SU-DHL-6 (cell line): ENCODE results near the gene TMEM143.

Experiments
- H2AFZ ChIP-seq: fragments of 200-600 bp; sonication (generic); 2 replicates; pipeline ENCODE4 v1.6.1; 2014; ENCODE audit warnings: low read depth, mild to moderate bottlenecking, moderate library complexity, mixed read lengths, antibody characterized with exemption, low read length; ENCODE audit not compliant: severe bottlenecking
- H3F3A ChIP-seq: fragments of 200-600 bp; shearing (Covaris generic); 2 replicates; pipeline ENCODE4 v1.6.0; 2016; ENCODE audit warnings: antibody characterized with exemption, mild to moderate bottlenecking; ENCODE audit not compliant: insufficient read depth
- H3K27ac ChIP-seq: fragments of 200-600 bp; sonication (generic); 2 replicates; pipeline ENCODE4 v1.5.1; 2016; ENCODE audit warnings: low read depth, mild to moderate bottlenecking, low read length, moderate library complexity, mixed read lengths
- H3K27me3 ChIP-seq: fragments of 200-600 bp; sonication (generic), shearing (Covaris generic); 2 replicates; pipeline ENCODE4 v1.6.0; 2014; ENCODE audit warnings: mild to moderate bottlenecking, low read length
- H3K36me3 ChIP-seq: fragments of 200-600 bp; sonication (generic); 2 replicates; pipeline ENCODE4 v1.6.1; 2014; ENCODE audit warnings: mild to moderate bottlenecking, low read length, mixed read lengths
- H3K4me2 ChIP-seq: fragments of 300-600, 200-600 bp; shearing (Covaris generic), sonication (generic); 2 replicates; pipeline ENCODE4 v1.6.0; 2014; ENCODE audit warnings: low read length, low read depth, mild to moderate bottlenecking; ENCODE audit not compliant: poor library complexity, severe bottlenecking
- H3K4me3 ChIP-seq: fragments of 200-600 bp; sonication (generic); 2 replicates; pipeline ENCODE4 v1.5.1; 2014; ENCODE audit warnings: antibody characterized with exemption, low read length, mild to moderate bottlenecking, mixed read lengths; ENCODE audit not compliant: insufficient read depth, poor library complexity, severe bottlenecking
- H3K79me2 ChIP-seq: fragments of 200-600 bp; sonication (generic); 2 replicates; pipeline ENCODE4 v1.6.1; 2014; ENCODE audit warnings: mild to moderate bottlenecking, low read length, moderate library complexity; ENCODE audit not compliant: insufficient read depth
- H3K9ac ChIP-seq: fragments of 200-600 bp; sonication (generic); 2 replicates; pipeline ENCODE4 v1.7.0; 2014; ENCODE audit warnings: mild to moderate bottlenecking, low read length
- H3K9me2 ChIP-seq: fragments of 200-600 bp; sonication (generic); replicated peaks from 2 replicates; pipeline ENCODE4 v1.6.1; 2014; ENCODE audit warnings: low read length; ENCODE audit not compliant: insufficient read depth
- H3K9me3 ChIP-seq: fragments of 200-600 bp; sonication (generic); 2 replicates; pipeline ENCODE4 v1.6.1; 2014; ENCODE audit warnings: low read length, mixed read lengths; ENCODE audit not compliant: insufficient read depth
- H4K20me1 ChIP-seq: fragments of 200-600 bp; sonication (generic); 2 replicates; pipeline ENCODE4 v1.6.1; 2014; ENCODE audit warnings: low read depth, mild to moderate bottlenecking, antibody characterized with exemption, low read length, moderate library complexity, mixed read lengths
- EZH2phosphoT487 ChIP-seq: fragments of 200-600 bp; sonication (generic), shearing (Covaris generic); conservative IDR thresholded peaks from 2 replicates; pipeline ENCODE4 v1.6.1; 2018; ENCODE audit warnings: mild to moderate bottlenecking, antibody characterized with exemption, low read length, moderate library complexity, mixed read lengths
- TF ChIP-seq, protein P1 (sequence below): fragments of 200-600 bp; sonication (generic); IDR thresholded peaks from one replicate; pipeline ENCODE4 v1.5.1; 2017; ENCODE audit warnings: antibody characterized with exemption, mild to moderate bottlenecking, low read length, moderate library complexity; ENCODE audit not compliant: insufficient read depth, poor library complexity, severe bottlenecking

Gene TMEM143

DNA sequence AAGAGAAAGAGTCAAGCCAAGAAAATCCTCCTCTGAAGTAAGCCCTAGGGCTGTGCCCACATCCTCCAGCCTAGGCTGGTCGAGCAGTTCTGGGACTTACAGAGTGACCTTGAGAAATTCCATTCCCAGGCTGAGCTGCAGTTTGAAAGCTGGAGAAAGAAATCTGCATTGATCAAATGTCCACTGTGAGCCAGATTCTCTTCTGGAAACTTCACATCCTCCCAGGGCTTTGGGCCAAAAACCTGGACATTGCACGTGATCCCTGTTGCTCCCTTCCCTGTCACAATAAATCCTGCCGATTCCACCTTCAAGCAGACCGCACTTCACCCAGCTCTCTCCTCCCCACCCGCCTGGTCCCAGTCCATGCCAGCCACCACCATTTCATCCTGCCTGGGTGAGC lies 15.7 kb downstream of the TMEM143 start:
- no peaks in the 10 kb centered on the region for H3K27me3 ChIP-seq

GRCh38 chr19:48346191-48346590 lies 17.5 kb downstream of the TMEM143 start:
- Histone ChIP-seq H3K27ac (no peak overlapping the region), H2AFZ (no peak overlapping the region), H3K27me3 (no peaks in the 10 kb centered on the region), H3F3A (no peaks in the 10 kb centered on the region; the same call in 1 of the 2 replicates), H3K79me2 (no peaks in the 10 kb centered on the region), H3K4me3 (no peak overlapping the region), H4K20me1 (no peaks in the 10 kb centered on the region), H3K4me2 (no peak overlapping the region), H3K9ac (no peak overlapping the region), H3K9me3 (no peaks in the 10 kb centered on the region), H3K36me3 (no peaks in the 10 kb centered on the region), H3K9me2 (no peaks in the 10 kb centered on the region)
- TF ChIP-seq, protein P1, sequence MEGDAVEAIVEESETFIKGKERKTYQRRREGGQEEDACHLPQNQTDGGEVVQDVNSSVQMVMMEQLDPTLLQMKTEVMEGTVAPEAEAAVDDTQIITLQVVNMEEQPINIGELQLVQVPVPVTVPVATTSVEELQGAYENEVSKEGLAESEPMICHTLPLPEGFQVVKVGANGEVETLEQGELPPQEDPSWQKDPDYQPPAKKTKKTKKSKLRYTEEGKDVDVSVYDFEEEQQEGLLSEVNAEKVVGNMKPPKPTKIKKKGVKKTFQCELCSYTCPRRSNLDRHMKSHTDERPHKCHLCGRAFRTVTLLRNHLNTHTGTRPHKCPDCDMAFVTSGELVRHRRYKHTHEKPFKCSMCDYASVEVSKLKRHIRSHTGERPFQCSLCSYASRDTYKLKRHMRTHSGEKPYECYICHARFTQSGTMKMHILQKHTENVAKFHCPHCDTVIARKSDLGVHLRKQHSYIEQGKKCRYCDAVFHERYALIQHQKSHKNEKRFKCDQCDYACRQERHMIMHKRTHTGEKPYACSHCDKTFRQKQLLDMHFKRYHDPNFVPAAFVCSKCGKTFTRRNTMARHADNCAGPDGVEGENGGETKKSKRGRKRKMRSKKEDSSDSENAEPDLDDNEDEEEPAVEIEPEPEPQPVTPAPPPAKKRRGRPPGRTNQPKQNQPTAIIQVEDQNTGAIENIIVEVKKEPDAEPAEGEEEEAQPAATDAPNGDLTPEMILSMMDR: no peak
- TF ChIP-seq EZH2phosphoT487: no peak

More for the DNA sequence above, 15.7 kb downstream of the TMEM143 start:
- no peak for TF ChIP-seq EZH2phosphoT487
- TF ChIP-seq, protein P1: no peak
- Histone ChIP-seq H3K79me2 (no peaks in the 10 kb centered on the region), H3K4me2 (no peak overlapping the region), H3K36me3 (no peaks in the 10 kb centered on the region), H3K9ac (no peak overlapping the region), H3K9me3 (no peaks in the 10 kb centered on the region), H3K27ac (no peak overlapping the region), H3F3A (no peaks in the 10 kb centered on the region; the same call in 1 of the 2 replicates), H2AFZ (no peak overlapping the region), H4K20me1 (no peaks in the 10 kb centered on the region), H3K9me2 (no peaks in the 10 kb centered on the region), H3K4me3 (no peak overlapping the region)

GRCh38 chr19:48344892-48345291 lies 18.8 kb downstream of the TMEM143 start:
- no peak overlapping the region for H3K4me3 ChIP-seq
- H3K9ac ChIP-seq: no peak overlapping the region
- no peak overlapping the region for H2AFZ ChIP-seq
- TF ChIP-seq, protein P1: no peak
- no peak for TF ChIP-seq EZH2phosphoT487
- no peak overlapping the region for H3K4me2 ChIP-seq
- no peaks in the 10 kb centered on the region for H3K27me3 ChIP-seq
- no peaks in the 10 kb centered on the region for H3K36me3 ChIP-seq
- no peaks in the 10 kb centered on the region for H4K20me1 ChIP-seq
- no peak overlapping the region for H3K27ac ChIP-seq
- H3K9me3 ChIP-seq: no peaks in the 10 kb centered on the region
- H3F3A ChIP-seq: no peaks in the 10 kb centered on the region; the same call in 1 of the 2 replicates
- H3K79me2 ChIP-seq: no peaks in the 10 kb centered on the region
- H3K9me2 ChIP-seq: no peaks in the 10 kb centered on the region
